Lung (tissue), 12 donors: ENCODE results near the gene PDE4B. TPM values are rescaled to one million over a fixed set of nuclear protein-coding genes. Genes with fewer than 3 reads are reported as not detected.
"Not testable (repeated sequence)": the region's sequence is repeated elsewhere in the genome, so short reads cannot be mapped to it uniquely, and the experiment has no call there.

Experiments
- ATAC-seq: fragments of 200-7000 bp; cut with Tn5 transposase; one replicate; pipeline ENCODE4 v1.9.1; 2020; ENCODE audit warnings: moderate number of reproducible peaks; ENCODE audit not compliant: insufficient read depth, low FRiP score
- DNase-seq, 3 donors: peaks; one replicate each; pipeline ENCODE4 v3.0.0-alpha.2; 2013 to 2017
- H3K27ac ChIP-seq, 2 donors: one replicate each; pipeline ENCODE4 v1.5.1; 2013; ENCODE audit warnings: mild to moderate bottlenecking in 2 of 2, moderate library complexity in 2 of 2, control low read depth in 1 of 2, inconsistent platforms in 1 of 2, low read depth in 1 of 2, low read length in 1 of 2
- H3K27me3 ChIP-seq, 3 donors: one replicate each; pipeline ENCODE4 v1.5.1; 2013; ENCODE audit warnings: low read length in 2 of 3; ENCODE audit not compliant: control insufficient read depth in 3 of 3, insufficient read depth in 3 of 3
- H3K36me3 ChIP-seq, 4 donors: one replicate each; pipeline ENCODE4 v1.5.1; 2013; ENCODE audit warnings: low read length in 4 of 4, mild to moderate bottlenecking in 1 of 4, moderate library complexity in 1 of 4; ENCODE audit not compliant: control insufficient read depth in 4 of 4, insufficient read depth in 4 of 4
- H3K4me1 ChIP-seq, 5 donors: one replicate each; pipeline ENCODE4 v1.5.1; 2013; ENCODE audit warnings: low read length in 5 of 5, mild to moderate bottlenecking in 2 of 5, moderate library complexity in 1 of 5; ENCODE audit not compliant: control insufficient read depth in 5 of 5, insufficient read depth in 5 of 5
- H3K4me3 ChIP-seq: one replicate; pipeline ENCODE4 v1.5.1; 2013; ENCODE audit warnings: mild to moderate bottlenecking, control low read depth, moderate library complexity
- H3K9ac ChIP-seq, 2 donors: one replicate each; pipeline ENCODE4 v1.5.1; 2013; ENCODE audit warnings: low read length in 2 of 2, control low read depth in 1 of 2; ENCODE audit not compliant: insufficient read depth in 1 of 2
- H3K9me3 ChIP-seq, 4 donors: one replicate each; pipeline ENCODE4 v1.5.1; 2013; ENCODE audit warnings: low read length in 3 of 4, mild to moderate bottlenecking in 1 of 4, moderate library complexity in 1 of 4; ENCODE audit not compliant: control insufficient read depth in 4 of 4, insufficient read depth in 3 of 4
- WGBS, 2 donors: extraction: QIAGEN DNeasy Blood & Tissue Kit; methylation state at CpG; one replicate each; pipeline ENCODE4 v1.1.7; 2013; 5-methylcytosine and 5-hydroxymethylcytosine counted together
- polyA plus RNA-seq, 2 donors: library from polyadenylated mRNA; stranded (reverse); fragments of 200-250 nt; gene quantifications; one replicate each; pipeline ENCODE4 v1.2.1, GENCODE V29; 2013
- total RNA-seq, 2 donors: library from RNA; depleted of rRNA in 1 of 2; stranded (reverse); fragments of >200 nt in 1 of 2; gene quantifications; one replicate each; pipeline ENCODE4 v1.2.1, GENCODE V29; 2014 to 2021
- TF ChIP-seq, protein P1 (sequence below): IDR thresholded peaks from 2 replicates; pipeline ENCODE4 v1.5.1; 2012; ENCODE audit warnings: mild to moderate bottlenecking; ENCODE audit errors: control extremely low read depth, extremely low read depth
- donor health status: control.
- donor health status: control.
- donor health status: Bipolar disorder and iron deficiency.
- donor health status: healthy.
- donor health status: DM: yes; HTN: yes; CAD: no.

PDE4B gene
- total and polyA plus RNA-seq, 4 donors = 4.0 to 96.2 (median 20.2) TPM

DNA sequence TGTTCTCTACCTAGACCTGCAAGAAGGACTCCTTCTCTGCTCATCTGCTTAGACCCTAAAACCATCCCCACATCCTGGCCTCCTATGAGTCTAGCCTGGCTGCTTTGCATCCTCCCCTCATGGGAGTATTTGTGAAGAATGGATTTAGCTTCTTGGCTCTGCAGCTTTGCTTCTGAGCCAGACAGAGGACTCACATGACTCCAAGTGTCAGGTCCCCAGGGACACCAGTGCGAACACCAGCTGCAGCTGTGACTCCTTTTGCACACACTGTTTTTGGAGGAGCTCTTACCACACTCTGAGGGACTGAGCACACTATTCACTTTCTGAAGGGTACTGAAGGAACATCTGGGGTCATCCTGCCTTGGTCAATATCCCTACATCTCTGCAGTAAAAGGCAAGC lies 609.5 kb downstream of the PDE4B start:
- H3K9ac ChIP-seq = no peak overlapping the region
- H3K27ac ChIP-seq = peak overlapping the region in 1 of 2 donors; percentile 6
- H3K27me3 ChIP-seq = no peaks in the 10 kb centered on the region
- ATAC-seq = no peak
- DNase-seq = peak; percentile 60 to 82 (median 77)
- no peaks in the 10 kb centered on the region for H3K9me3 ChIP-seq
- H3K4me3 ChIP-seq = no peak overlapping the region
- H3K36me3 ChIP-seq = no peaks in the 10 kb centered on the region
- TF ChIP-seq, protein P1, sequence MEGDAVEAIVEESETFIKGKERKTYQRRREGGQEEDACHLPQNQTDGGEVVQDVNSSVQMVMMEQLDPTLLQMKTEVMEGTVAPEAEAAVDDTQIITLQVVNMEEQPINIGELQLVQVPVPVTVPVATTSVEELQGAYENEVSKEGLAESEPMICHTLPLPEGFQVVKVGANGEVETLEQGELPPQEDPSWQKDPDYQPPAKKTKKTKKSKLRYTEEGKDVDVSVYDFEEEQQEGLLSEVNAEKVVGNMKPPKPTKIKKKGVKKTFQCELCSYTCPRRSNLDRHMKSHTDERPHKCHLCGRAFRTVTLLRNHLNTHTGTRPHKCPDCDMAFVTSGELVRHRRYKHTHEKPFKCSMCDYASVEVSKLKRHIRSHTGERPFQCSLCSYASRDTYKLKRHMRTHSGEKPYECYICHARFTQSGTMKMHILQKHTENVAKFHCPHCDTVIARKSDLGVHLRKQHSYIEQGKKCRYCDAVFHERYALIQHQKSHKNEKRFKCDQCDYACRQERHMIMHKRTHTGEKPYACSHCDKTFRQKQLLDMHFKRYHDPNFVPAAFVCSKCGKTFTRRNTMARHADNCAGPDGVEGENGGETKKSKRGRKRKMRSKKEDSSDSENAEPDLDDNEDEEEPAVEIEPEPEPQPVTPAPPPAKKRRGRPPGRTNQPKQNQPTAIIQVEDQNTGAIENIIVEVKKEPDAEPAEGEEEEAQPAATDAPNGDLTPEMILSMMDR = no peak
- WGBS, 2 donors = 65 to 84% methylated on average over 1 of the region's 1 CpG
- H3K4me1 ChIP-seq = peaks cover 0 to 18% (median 12%) of the 10 kb centered on the region in 5 donors

DNA sequence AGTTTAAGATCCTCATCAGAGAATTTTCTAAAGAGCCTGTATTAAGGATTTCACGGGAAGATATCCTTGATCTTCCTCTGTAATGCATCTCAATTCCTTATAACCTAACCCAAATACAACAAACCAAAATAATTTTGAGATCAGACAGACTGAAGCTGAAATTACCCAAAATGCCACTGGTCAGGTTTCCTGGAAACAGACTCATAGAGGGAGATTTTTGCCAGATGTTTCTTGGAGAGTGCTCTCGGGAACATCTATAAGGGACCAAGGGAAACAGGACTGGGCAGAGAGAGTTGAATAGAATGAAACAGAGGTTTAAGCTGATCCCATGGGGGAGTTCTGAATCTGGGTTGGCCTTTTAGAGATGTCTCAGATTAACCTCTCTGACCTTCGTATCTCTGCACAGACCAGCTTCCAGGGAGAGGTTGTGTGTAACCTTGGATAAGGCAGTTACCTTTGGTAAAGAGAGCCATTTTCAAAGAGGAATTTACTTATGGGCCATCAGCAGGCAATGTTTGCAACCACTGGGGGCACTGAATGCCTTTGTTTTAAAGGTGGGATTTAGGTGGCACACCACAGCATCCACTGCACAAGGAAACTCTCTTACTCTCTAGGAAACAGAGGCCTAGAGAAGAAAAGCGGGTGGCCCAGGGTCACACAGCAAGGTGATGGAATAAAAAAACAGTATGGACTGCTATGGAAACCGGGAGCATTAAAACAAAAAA lies 610.5 kb downstream of the PDE4B start:
- TF ChIP-seq, protein P1 = no peak
- Histone ChIP-seq H3K9ac (no peak overlapping the region), H3K36me3 (no peaks in the 10 kb centered on the region), H3K9me3 (no peaks in the 10 kb centered on the region), H3K4me3 (no peak overlapping the region), H3K27me3 (no peaks in the 10 kb centered on the region), H3K27ac (no peak overlapping the region), H3K4me1 (peaks cover 0 to 18% (median 12%) of the 10 kb centered on the region in 5 donors)
- ATAC-seq (no peak), DNase-seq (peak in 2 of 3 donors; percentile 49 to 59)
- 91 to 93% methylated on average over 5 of the region's 5 CpGs for WGBS, 2 donors

DNA sequence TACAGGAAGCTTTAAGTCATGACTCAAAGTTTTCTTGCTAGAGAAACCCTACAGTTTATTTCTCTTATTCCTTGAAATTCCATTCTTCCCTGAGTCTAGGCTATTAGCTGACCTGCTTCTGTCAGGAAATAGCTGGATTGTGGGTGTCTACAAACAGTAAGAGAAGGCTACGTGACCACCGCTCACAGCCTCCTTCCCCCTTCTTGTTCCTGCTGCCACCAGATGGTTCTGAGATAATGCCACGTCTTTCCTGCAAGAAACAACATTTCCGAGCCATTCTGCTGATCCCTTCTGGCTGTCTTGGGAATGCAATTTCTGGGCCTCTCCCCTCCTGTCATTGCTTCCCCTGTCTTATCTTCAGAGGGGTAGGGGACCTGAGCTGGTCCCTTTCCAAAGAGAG lies 612.4 kb downstream of the PDE4B start:
- 32 to 53% methylated on average over 4 of the region's 4 CpGs for WGBS, 2 donors
- TF ChIP-seq, protein P1 = no peak
- Histone ChIP-seq H3K27me3 (no peaks in the 10 kb centered on the region), H3K36me3 (no peaks in the 10 kb centered on the region), H3K27ac (no peak overlapping the region), H3K9me3 (no peaks in the 10 kb centered on the region), H3K4me1 (peaks cover 0 to 18% (median 12%) of the 10 kb centered on the region in 5 donors), H3K4me3 (no peak overlapping the region), H3K9ac (no peak overlapping the region)
- peak in 2 of 3 donors; percentile 48 to 70 for DNase-seq
- ATAC-seq = no peak

DNA sequence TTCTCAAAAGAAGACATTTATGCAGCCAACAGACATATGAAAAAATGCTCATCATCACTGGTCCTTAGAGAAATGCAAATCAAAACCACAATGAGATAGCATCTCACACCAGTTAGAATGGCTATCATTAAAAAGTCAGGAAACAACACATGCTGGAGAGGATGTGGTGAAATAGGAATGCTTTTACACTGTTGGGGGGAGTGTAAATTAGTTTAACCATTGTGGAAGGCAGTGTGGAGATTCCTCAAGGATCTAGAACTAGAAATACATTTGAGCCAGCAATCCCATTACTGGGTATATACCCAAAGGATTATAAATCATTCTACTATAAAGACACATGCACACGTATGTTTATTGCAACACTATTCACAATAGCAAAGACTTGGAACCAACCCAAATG lies 618.8 kb downstream of the PDE4B start:
- not testable (repeated sequence) for DNase-seq, H3K27me3 ChIP-seq, ATAC-seq, H3K27ac ChIP-seq, H3K9me3 ChIP-seq, H3K9ac ChIP-seq, H3K4me3 ChIP-seq, H3K36me3 ChIP-seq
- H3K4me1 ChIP-seq = peaks cover 0 to 25% (median 9%) of the 10 kb centered on the region in 5 donors
- 8 to 74% methylated on average over 1 of the region's 1 CpG for WGBS, 2 donors
